NB4 (cell line): ENCODE results near the gene C22orf23.

Experiments used
- DNase-seq: peaks from one replicate; pipeline ENCODE4 v3.0.0; 2010; ENCODE audit warnings: low read depth
- H3K4me3 ChIP-seq: one replicate; pipeline ENCODE4 v1.5.1; 2011; ENCODE audit warnings: mild to moderate bottlenecking, low read depth, low read length, moderate library complexity
- MYC ChIP-seq: IDR thresholded peaks from 2 replicates; pipeline ENCODE4 v1.6.1; 2011; ENCODE audit warnings: low read depth, low read length
- POLR2A ChIP-seq: IDR thresholded peaks from 2 replicates; pipeline ENCODE4 v1.6.1; 2011; ENCODE audit warnings: mild to moderate bottlenecking; ENCODE audit not compliant: insufficient read length; ENCODE audit errors: extremely low read depth
- TF ChIP-seq, protein P1 (sequence below): IDR thresholded peaks from 2 replicates; pipeline ENCODE4 v1.6.1; 2011; ENCODE audit warnings: low read depth, low read length
- TF ChIP-seq, protein P2 (sequence below): IDR thresholded peaks from one replicate; pipeline ENCODE4 v1.5.1; 2012; ENCODE audit warnings: low read depth, low read length

The C22orf23 gene

GRCh38 chr22:37996079-37996478, 42.7 kb upstream of the C22orf23 start:
- DNase-seq, result peak; percentile 91
- TF ChIP-seq POLR2A (no peak), MYC (no peak)
- TF ChIP-seq, protein P1, sequence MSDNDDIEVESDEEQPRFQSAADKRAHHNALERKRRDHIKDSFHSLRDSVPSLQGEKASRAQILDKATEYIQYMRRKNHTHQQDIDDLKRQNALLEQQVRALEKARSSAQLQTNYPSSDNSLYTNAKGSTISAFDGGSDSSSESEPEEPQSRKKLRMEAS, result no peak
- TF ChIP-seq, protein P2, sequence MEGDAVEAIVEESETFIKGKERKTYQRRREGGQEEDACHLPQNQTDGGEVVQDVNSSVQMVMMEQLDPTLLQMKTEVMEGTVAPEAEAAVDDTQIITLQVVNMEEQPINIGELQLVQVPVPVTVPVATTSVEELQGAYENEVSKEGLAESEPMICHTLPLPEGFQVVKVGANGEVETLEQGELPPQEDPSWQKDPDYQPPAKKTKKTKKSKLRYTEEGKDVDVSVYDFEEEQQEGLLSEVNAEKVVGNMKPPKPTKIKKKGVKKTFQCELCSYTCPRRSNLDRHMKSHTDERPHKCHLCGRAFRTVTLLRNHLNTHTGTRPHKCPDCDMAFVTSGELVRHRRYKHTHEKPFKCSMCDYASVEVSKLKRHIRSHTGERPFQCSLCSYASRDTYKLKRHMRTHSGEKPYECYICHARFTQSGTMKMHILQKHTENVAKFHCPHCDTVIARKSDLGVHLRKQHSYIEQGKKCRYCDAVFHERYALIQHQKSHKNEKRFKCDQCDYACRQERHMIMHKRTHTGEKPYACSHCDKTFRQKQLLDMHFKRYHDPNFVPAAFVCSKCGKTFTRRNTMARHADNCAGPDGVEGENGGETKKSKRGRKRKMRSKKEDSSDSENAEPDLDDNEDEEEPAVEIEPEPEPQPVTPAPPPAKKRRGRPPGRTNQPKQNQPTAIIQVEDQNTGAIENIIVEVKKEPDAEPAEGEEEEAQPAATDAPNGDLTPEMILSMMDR, result no peak
- no peak overlapping the region for H3K4me3 ChIP-seq

GRCh38 chr22:37995460-37995859, 42.1 kb upstream of the C22orf23 start:
- no peak for DNase-seq
- H3K4me3 ChIP-seq, result no peak overlapping the region
- TF ChIP-seq, protein P2, result no peak
- TF ChIP-seq, protein P1, result no peak
- TF ChIP-seq POLR2A (no peak), MYC (no peak)

DNA sequence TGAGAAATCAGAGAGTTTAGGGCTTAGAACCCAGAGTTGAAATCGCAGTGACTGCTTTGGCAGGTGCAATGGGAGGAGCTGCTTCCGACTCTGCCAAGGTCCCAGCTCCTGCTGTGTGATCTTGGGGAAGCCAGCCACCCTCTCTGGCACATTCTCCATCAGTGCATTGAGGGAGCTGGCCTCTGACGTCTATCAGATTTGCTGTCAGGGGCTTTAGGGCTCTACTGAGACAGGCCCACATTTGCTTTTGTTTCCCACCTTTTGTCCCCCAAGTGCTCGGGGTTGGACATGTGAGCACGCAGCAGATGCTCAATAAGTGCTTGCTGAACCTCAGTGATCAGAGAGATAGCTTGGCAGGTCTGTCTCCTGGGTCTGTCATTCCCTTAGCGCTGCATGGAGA, 41.6 kb upstream of the C22orf23 start:
- TF ChIP-seq, protein P1, result no peak
- TF ChIP-seq POLR2A, result no peak
- TF ChIP-seq MYC, result no peak
- TF ChIP-seq, protein P2, result no peak
- no peak overlapping the region for H3K4me3 ChIP-seq
- no peak for DNase-seq

GRCh38 chr22:37994049-37994448, 40.6 kb upstream of the C22orf23 start:
- H3K4me3 ChIP-seq, result no peak overlapping the region
- peak; percentile 24 for DNase-seq
- TF ChIP-seq POLR2A (no peak), MYC (no peak)

DNA sequence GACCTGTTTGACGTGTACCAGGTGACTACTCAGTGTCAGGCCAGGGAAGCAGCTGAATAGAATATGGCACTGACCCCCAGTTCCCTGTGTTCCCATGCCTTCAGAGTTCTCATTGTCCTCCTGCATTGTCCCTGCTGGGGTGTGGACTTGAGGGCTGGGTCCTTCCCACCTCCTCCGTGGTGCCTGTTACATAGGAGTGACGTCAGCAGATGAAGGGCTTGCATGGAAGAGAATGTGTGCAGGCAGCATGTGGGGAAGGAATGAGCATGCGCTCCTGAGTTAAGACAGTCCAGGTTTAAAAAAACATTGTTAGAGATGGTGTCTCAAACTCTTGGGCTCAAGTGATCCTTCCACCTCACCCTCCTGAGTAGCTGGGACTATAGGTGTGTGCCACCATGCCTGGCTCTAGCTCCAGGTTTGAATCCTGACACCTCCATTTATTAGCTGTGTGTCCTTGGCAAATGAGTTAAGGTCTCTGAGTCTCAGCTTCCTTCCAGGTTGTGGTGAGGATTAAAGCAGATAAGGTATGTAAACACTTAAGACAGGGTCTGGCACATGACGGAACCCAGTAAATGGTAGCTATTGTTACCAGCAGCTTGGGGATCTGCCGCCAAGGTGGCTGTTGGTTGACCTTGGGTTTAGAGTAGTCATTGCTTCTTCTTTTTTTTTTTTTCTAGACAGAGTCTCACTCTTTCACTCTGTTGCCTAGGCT, 38.5 kb upstream of the C22orf23 start:
- H3K4me3 ChIP-seq, result no peak overlapping the region
- no peak for TF ChIP-seq POLR2A

GRCh38 chr22:37990862-37991261, 37.5 kb upstream of the C22orf23 start:
- TF ChIP-seq, protein P2, result no peak
- TF ChIP-seq POLR2A (no peak), MYC (no peak)
- TF ChIP-seq, protein P1, result no peak
- no peak for DNase-seq
- H3K4me3 ChIP-seq, result no peak overlapping the region

More for the DNA sequence above, 38.5 kb upstream of the C22orf23 start:
- DNase-seq, result no peak

DNA sequence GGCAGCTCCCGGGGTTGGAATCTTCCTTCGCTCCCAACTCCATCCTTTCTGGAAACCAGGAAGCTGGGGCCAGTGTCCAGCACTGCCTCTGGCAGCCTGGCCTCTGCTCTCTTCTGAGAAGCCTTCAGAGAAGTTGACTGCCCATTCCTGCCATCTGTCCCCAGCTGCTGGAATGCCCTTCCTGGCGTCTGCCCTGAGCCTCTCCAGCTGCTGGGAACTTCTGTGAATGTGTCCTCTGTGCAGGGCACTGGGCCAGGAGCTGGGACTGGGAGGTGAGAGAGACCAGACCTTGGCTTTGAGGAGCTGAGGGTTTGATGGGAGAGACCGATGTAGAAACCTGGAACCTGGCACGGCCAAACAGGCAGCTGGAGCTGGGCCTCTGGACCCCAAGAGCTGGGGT, 36.9 kb upstream of the C22orf23 start:
- TF ChIP-seq POLR2A (no peak), MYC (no peak)
- TF ChIP-seq, protein P1, result no peak
- TF ChIP-seq, protein P2, result no peak
- DNase-seq, result no peak
- no peak overlapping the region for H3K4me3 ChIP-seq
